22Rv1 (cell line): ENCODE results near the gene ANKS6.

Source experiments
- H3K27ac ChIP-seq: fragments of 450-650 bp; 2 replicates; pipeline ENCODE4 v1.5.1; 2017
- CTCF ChIP-seq: fragments of 450-650 bp; IDR thresholded peaks from 2 replicates; pipeline ENCODE4 v1.5.1; 2017; ENCODE audit warnings: mild to moderate bottlenecking
- ZFX ChIP-seq: fragments of 450-650 bp; IDR thresholded peaks from 2 replicates; pipeline ENCODE4 v1.6.1; 2017; ENCODE audit warnings: antibody characterized with exemption, borderline replicate concordance

ANKS6 gene

DNA sequence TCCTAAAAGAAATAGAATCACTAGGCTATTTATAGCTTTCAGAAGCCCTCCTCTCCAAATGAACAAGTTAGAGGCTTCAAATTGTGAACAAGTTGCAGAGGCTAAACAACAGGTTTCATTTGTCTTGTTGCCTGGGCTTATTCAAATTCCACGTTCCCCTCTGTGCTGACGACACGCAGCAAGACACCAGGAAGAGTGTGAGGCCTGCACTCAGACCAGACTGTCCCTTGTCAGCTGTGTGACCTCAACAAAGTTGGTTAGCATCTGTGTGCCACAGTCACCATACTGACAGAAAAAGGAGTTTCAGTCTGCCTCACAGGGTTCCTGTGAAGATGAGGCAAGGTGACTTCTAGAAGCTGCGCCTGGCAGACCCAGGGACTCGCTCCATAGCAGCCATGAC is 65.5 kb downstream of the ANKS6 start:
- H3K27ac ChIP-seq = no peak overlapping the region
- no peak for TF ChIP-seq ZFX
- no peak for TF ChIP-seq CTCF

GRCh38 chr9:98728500-98728899 is 67.9 kb downstream of the ANKS6 start:
- TF ChIP-seq ZFX (no peak), CTCF (no peak)
- H3K27ac ChIP-seq = no peak overlapping the region

DNA sequence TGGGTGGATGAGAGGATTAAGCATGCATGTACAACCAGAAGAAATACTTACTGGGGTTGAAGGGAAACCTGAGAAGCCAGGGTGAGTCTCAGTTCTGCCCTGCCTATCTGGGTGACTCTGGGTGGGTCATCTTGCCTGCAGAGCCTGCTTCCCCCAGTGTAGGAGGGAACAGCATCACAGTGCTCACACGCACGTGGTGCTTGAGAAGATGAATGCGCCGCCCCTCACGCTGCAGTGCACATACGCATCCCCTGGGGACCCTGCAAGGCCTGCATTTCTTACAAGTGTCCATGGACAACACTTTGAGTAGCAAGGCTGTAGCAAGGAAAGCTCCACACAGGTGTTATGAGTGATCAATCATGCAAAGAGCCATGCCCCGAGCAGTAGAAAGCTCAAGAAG is 68.9 kb downstream of the ANKS6 start:
- no peak overlapping the region for H3K27ac ChIP-seq
- TF ChIP-seq ZFX (no peak), CTCF (no peak)

DNA sequence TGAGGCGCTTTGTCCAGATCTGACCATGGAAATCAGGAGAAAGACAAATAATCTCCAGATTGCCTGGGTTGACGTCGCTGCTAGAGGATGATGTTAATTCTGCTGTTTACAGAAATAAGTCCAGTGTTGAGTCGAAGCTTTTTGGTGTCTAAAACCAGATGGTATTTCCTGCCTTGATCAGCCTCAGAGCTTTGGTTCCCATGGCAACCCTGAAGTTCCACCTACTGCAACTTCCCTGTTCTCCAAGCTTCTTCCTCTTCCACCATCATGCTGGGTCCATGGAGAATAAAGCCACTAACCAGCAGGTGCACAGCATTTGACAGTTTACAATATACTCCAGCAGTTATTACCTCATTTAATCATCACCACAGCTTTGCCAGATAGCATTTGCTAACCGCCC is 69.6 kb downstream of the ANKS6 start:
- TF ChIP-seq CTCF = no peak
- no peak for TF ChIP-seq ZFX
- H3K27ac ChIP-seq = no peak overlapping the region

DNA sequence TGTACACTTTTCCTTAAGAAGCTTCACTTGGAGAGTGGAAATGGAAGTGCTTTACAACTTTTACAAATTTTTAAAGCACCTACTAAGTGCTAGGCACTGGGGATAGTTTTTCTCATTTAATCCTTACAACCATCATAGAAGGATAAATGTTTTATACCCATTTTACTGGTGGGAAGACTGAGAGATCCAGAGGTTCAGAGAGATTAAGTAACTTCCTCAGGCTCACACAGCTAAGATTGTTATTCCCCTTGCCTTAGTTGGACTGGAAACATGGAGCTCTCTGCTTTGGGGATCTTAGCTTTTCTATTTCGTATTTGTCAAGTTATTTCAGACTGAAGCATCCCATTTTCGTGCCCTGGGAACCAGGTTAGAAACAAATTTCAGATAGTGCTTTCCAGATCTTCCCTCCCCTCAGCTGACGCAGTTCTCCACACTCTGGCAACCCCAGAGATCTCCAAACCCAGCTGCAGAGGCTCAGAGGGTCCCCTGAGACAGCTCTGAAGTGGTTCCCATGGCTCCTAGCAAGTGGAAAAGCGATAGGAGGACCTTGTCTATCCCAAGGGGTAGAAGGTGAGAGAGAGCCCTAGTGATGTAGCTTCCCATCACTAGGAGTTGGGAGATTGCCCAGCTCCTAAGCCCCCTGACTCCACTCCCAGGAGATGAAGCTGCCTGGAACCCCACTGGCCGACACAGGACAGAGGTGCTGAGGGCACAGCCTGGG is 71.4 kb downstream of the ANKS6 start:
- no peak for TF ChIP-seq CTCF
- TF ChIP-seq ZFX = no peak
- no peak overlapping the region for H3K27ac ChIP-seq

- TF ChIP-seq ZFX (no peak), CTCF (no peak)
- no peak overlapping the region for H3K27ac ChIP-seq
These were observed 74.7 kb downstream of the ANKS6 start for GRCh38 chr9:98721643-98722042.

GRCh38 chr9:98720402-98720801 is 76.0 kb downstream of the ANKS6 start:
- H3K27ac ChIP-seq = no peak overlapping the region
- TF ChIP-seq CTCF (no peak), ZFX (no peak)
